DMS53 (cell line): ENCODE data around the gene GPS1.
A peak's percentile ranks its signal among the peaks of the same experiment; 100 is the strongest.
"Not testable (repeated sequence)": the region's sequence is repeated elsewhere in the genome, so short reads cannot be mapped to it uniquely, and the experiment has no call there.

ENCODE experiments used
- DNase-seq: peaks from one replicate; lab custom pipeline; 2025; lab: John Stamatoyannopoulos, UW

GPS1 gene

DNA sequence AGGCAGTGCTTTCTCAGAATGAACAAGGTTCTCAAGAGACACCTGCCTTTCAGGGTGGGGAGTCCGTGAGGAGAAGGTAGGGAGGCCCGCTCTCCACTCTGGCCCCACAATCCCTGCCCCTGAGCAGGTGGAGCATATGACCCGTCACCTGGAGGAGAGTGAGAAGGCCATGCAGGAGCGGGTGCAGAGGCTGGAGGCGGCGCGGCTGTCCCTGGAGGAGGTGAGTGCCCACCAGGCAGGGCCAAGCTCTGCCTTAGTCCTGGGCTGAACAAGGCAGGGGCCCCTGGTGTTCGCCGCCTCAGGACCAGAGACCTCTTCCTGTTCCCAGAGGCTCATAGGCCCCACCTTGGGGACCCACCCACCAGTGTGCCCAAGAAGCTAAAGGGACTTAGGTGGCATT is 22.7 kb upstream of the GPS1 start:
- no peak for DNase-seq

GRCh38 chr17:82029391-82029790 is 22.3 kb upstream of the GPS1 start:
- no peak for DNase-seq

- DNase-seq = peak; percentile 76
Measured at GRCh38 chr17:82029990-82030469, 21.7 kb upstream of the GPS1 start.

- peak; percentile 97 for DNase-seq
Measured at GRCh38 chr17:82030470-82031302, 21.0 kb upstream of the GPS1 start.

GRCh38 chr17:82031303-82031884 is 20.3 kb upstream of the GPS1 start, which contains the start of gene RAC3:
Gene RAC3 (plus strand): TSS chr17:82031678. CDS start chr17:82031762, 84 bp downstream.
- DNase-seq = peak; percentile 92

- peak; percentile 90 for DNase-seq
Measured at GRCh38 chr17:82031885-82032627, 19.6 kb upstream of the GPS1 start.

DNA sequence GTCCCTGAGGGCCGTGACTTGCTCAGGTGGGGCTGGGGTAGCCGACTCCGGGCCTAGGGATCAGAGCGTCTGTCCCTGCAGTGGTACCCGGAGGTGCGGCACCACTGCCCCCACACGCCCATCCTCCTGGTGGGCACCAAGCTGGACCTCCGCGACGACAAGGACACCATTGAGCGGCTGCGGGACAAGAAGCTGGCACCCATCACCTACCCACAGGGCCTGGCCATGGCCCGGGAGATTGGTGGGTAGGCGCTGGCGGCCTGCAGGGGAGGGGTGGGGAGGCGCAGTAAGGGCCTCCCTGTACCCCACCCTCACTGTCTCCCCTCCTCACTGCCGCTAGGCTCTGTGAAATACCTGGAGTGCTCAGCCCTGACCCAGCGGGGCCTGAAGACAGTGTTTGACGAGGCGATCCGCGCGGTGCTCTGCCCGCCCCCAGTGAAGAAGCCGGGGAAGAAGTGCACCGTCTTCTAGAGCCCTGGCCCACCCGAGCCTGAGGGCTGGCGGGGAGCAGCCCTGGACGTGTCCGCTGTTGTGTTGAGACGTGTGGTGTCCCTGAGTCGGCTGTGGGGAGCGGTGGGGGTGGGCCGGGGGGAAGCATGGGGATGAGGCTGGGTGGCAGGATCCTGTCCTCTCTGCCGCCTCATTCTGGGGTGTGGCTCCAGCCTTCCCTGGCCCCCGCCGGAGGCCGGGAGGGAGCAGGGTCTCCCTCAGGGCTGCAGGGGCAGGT is 18.2 kb upstream of the GPS1 start:
- no peak for DNase-seq

DNA sequence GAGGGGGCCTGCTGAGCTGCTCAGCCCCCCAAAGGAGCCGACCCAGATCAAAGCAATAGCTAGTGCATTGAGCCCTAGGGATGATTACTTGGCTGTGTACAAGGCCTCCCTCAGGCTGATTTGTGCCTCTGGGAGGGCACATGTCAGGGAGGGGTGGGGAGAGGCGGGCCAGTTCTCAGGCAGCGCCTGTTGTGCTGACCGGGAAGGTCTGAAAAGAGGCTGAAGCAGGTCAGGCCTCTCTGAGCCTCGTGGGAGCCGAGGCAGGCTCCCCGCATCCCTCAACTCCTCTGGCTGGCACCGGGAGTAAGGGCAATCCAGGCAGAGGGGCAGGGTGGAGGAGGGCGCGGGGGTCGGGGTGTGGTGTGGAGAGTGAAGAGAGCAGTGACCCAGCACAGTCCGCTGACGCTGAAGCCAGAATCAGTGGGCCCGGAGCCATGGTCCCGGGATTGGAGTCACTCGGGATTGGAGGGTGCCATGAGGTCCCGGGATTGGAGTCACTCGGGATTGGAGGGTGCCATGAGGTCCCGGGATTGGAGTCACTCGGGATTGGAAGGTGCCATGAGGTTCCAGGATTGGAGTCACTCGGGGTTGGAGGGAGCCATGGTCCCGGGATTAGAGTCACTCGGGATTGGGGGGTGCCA is 17.2 kb upstream of the GPS1 start:
- no peak for DNase-seq

GRCh38 chr17:82035488-82035887 is 16.2 kb upstream of the GPS1 start:
- no peak for DNase-seq

- no peak for DNase-seq
Measured at GRCh38 chr17:82035956-82036633, 15.6 kb upstream of the GPS1 start.

DNA sequence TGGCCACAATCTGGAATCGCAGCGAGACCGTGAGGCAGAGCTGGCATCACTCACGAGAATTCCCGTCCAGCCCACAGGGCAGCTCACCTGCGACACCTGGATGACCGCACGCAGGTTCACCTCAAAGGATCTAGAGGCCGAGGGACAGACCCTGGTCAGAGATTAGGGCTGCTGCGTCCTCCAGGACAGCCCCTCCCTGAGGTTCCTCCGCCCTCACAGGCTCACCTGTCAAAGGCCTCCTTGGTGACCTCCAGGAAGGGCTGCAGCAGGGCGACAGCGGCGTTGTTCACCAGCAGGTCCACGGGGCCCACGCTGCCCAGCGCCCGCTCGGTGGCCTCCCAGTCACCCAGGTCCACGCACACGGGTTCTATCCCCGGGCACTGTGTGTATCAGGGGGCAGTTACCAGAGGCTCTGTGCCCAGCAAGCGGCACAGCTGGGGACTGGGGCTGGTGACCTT is 15.0 kb upstream of the GPS1 start:
- peak; percentile 69 for DNase-seq

- peak; percentile 99 for DNase-seq
Measured at GRCh38 chr17:82037092-82037888, 14.4 kb upstream of the GPS1 start, which contains the start of gene DCXR. Gene DCXR (minus strand): TSS chr17:82037697. CDS start chr17:82037682, 15 bp downstream.

DNA sequence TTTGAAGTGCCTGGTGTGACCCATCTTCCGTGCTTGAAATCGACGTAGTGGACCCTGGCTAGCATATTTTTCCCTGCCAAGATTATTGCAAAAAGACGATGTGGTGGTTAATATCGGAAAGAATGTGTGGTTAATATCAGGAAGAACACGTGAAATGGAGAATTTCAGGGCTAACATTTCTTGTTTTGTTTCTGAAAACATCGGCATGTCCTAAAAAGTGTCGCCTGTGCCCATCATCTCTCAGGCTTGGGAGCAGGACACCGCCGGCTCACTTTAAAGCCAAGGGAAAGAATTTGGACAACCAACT is 13.9 kb upstream of the GPS1 start:
- DNase-seq = peak; percentile 73

- not testable (repeated sequence) for DNase-seq
Measured at GRCh38 chr17:82038796-82039409, 12.8 kb upstream of the GPS1 start.

DNA sequence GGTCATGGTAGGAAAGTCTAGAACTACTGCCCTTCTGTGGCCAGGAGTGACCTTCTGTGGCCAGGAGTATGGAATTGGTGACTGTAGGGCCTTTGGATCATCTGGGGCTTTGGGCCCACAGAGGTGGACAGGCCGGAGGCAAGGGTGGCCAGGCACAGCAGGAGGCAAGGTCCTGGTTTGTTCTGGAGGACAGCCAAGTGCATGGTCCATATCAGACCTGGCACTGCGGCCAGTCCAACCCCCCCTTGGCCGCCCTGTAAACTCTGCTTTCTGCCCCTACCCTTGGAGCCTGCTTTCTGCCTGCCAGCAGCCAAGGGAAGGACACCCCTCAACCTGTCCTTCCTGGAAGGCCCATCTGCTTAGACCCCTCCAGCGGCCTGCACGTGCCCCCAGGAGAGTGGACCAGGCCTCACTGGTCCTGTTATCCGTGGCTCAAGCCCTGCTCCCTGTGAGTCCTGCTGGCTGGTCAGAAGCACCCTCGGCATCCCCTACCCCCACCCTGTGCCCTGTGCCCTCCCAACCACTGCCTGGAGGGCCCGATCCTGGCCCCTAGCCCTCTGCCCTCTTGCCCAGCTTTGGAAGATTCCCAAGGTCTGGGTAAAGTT is 11.9 kb upstream of the GPS1 start:
- no peak for DNase-seq

DNA sequence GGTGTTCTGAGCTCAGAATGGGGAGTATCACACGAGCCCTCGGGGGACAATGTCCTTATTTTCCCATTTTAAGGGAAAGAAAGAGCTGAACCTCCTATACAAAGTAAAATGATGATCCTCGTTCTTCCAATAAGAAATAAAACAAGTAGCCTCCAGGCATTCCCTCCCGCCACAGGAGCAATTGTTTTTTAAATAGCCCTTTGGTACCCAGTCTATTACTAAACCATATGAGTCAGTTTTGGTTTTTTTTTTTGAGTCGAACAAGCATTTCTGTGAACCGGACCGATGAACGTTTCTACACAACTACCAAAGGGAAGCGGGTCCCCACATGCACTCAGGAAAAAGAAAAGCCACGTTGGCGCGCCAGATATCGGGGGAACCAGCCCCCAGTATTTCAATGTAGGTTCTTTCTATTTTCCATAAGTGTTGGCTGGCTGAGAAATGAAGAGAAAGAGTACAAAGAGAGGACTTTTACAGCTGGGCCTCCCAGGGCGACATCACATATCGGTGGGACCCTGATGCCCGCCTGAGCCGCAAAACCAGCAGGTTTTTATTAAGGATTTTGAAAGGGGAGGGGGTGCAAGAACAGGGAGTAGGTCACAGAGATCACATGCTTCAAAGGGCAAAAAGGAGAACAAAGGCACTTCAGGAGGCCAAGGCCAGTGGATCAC is 10.4 kb upstream of the GPS1 start:
- no peak for DNase-seq

DNA sequence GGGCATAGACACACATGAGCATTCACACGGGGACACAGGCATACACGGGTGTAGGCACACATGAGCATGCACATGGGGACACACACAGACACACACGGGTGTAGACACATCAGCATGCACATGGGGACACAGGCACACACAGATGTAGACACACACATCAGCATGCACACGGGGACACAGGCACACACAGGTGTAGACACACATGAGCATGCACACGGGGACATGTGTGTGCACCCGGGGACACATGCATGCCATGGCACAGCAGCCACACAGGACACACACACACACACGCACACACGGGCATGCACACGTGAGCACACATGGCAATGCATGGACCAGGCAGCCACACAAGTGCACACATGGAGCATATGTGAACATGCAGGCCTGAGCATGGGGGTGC is 9.0 kb upstream of the GPS1 start:
- DNase-seq = no peak

DNA sequence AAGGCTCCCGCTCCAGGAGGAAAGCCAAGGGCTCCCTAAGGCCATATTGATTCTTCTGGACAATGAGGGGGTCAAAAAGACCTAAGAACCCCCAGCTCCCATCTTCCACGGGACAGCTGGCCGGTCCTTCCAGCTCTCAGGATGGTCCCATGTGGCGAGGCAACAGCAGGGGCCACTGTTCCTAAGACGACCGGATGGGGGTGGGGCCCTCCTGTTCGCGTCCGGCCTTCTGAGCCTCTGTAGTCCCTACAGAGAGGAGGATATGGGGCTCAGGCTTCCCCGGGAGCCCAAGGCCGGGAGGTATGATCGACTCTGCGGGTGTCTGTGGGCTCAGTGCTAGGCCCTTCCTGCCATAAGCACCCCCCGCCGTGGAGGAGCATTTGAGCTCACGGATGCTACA is 8.2 kb upstream of the GPS1 start:
- no peak for DNase-seq
